Activated naive CD4-positive, alpha-beta T cell treated with anti-CD3 and anti-CD28 coated beads, Interleukin-2, amount 50 U/mL, for 72 hours (primary cell): Measurements from ENCODE around the gene MYLK. TPM values are rescaled to one million over a fixed set of nuclear protein-coding genes. Genes with fewer than 3 reads are reported as not detected.
A peak's percentile ranks its signal among the peaks of the same experiment; 100 is the strongest.

Source experiments
- ATAC-seq, 2 donors: fragments of 150-1000 bp; cut with Tn5 transposase; 2 replicates each; pipeline ENCODE4 v1.10.0; 2021; ENCODE audit warnings: mild to moderate bottlenecking in 2 of 2, moderate library complexity in 2 of 2
- DNase-seq, 2 donors: peaks; one replicate each; pipeline ENCODE4 v3.0.0; 2021 to 2022; ENCODE audit warnings: low spot score in 2 of 2
- H3K27ac Mint-ChIP-seq, 2 donors: one replicate each; pipeline ENCODE4 v1.8.0; 2022; ENCODE audit warnings: mild to moderate bottlenecking in 2 of 2, mixed read lengths in 2 of 2
- H3K36me3 Mint-ChIP-seq, 2 donors: one replicate each; pipeline ENCODE4 v1.8.0; 2022; ENCODE audit warnings: mixed read lengths in 2 of 2
- H3K9me3 Mint-ChIP-seq, 2 donors: one replicate each; pipeline ENCODE4 v1.8.0; 2022; ENCODE audit warnings: mixed read lengths in 2 of 2
- total RNA-seq, 2 donors: library from RNA; stranded (reverse); gene quantifications; one replicate each; pipeline ENCODE4 v1.2.3, GENCODE V29; 2022

MYLK gene
- total RNA-seq, 2 donors from 2014 or later = 0.19 to 0.30 TPM

- ATAC-seq (no peak), DNase-seq (no peak)
- Mint-ChIP-seq H3K36me3 (peaks cover 0 to 10% of the 10 kb centered on the region in 2 donors), H3K27ac (no peak overlapping the region), H3K9me3 (peaks cover 5 to 8% of the 10 kb centered on the region in 2 donors)
These were observed 225.8 kb downstream of the MYLK start for GRCh38 chr3:123658118-123658851.

GRCh38 chr3:123657568-123657967 is 226.6 kb downstream of the MYLK start:
- no peak for ATAC-seq
- Mint-ChIP-seq H3K27ac (no peak overlapping the region), H3K9me3 (peaks cover 5 to 8% of the 10 kb centered on the region in 2 donors), H3K36me3 (peaks cover 0 to 10% of the 10 kb centered on the region in 2 donors)
- no peak for DNase-seq

- peaks cover 5 to 8% of the 10 kb centered on the region in 2 donors for H3K9me3 Mint-ChIP-seq
- ATAC-seq (no peak), DNase-seq (no peak)
- H3K27ac Mint-ChIP-seq = no peak overlapping the region
- H3K36me3 Mint-ChIP-seq = peaks cover 0 to 10% of the 10 kb centered on the region in 2 donors
These were observed 227.0 kb downstream of the MYLK start for GRCh38 chr3:123657111-123657510.

GRCh38 chr3:123656691-123657090 is 227.4 kb downstream of the MYLK start:
- Mint-ChIP-seq H3K36me3 (peaks cover 0 to 10% of the 10 kb centered on the region in 2 donors), H3K9me3 (peaks cover 5 to 8% of the 10 kb centered on the region in 2 donors), H3K27ac (no peak overlapping the region)
- ATAC-seq (no peak), DNase-seq (no peak)

GRCh38 chr3:123656274-123656673 is 227.9 kb downstream of the MYLK start:
- DNase-seq = no peak
- ATAC-seq = no peak
- H3K36me3 Mint-ChIP-seq = peaks cover 0 to 10% of the 10 kb centered on the region in 2 donors
- H3K27ac Mint-ChIP-seq = no peak overlapping the region
- H3K9me3 Mint-ChIP-seq = peaks cover 5 to 8% of the 10 kb centered on the region in 2 donors

- DNase-seq = no peak
- H3K27ac Mint-ChIP-seq = peak overlapping the region in 1 of 2 donors; percentile 16
- ATAC-seq = no peak
- H3K9me3 Mint-ChIP-seq = peaks cover 5 to 8% of the 10 kb centered on the region in 2 donors
- peaks cover 0 to 10% of the 10 kb centered on the region in 2 donors for H3K36me3 Mint-ChIP-seq
These were observed 228.7 kb downstream of the MYLK start for GRCh38 chr3:123655400-123655799.

GRCh38 chr3:123653221-123653682 is 230.9 kb downstream of the MYLK start:
- Mint-ChIP-seq H3K27ac (no peak overlapping the region), H3K36me3 (peaks cover 0 to 10% of the 10 kb centered on the region in 2 donors), H3K9me3 (peaks cover 5 to 8% of the 10 kb centered on the region in 2 donors)
- ATAC-seq (no peak), DNase-seq (no peak)

- H3K27ac Mint-ChIP-seq = no peak overlapping the region
- ATAC-seq (peak; percentile 70 to 74), DNase-seq (peak in 1 of 2 donors; percentile 57)
- H3K9me3 Mint-ChIP-seq = peaks cover 5 to 8% of the 10 kb centered on the region in 2 donors
- H3K36me3 Mint-ChIP-seq = peaks cover 0 to 10% of the 10 kb centered on the region in 2 donors
These were observed 231.7 kb downstream of the MYLK start for GRCh38 chr3:123652342-123652984.

- no peak for ATAC-seq
- Mint-ChIP-seq H3K9me3 (peaks cover 4 to 5% of the 10 kb centered on the region in 2 donors), H3K27ac (no peak overlapping the region), H3K36me3 (peaks cover 0 to 4% of the 10 kb centered on the region in 2 donors)
- DNase-seq = no peak
These were observed 232.4 kb downstream of the MYLK start for GRCh38 chr3:123651449-123652341.

- H3K27ac Mint-ChIP-seq = peak overlapping the region in 1 of 2 donors; percentile 40
- H3K36me3 Mint-ChIP-seq = no peaks in the 10 kb centered on the region
- ATAC-seq = no peak
- no peak for DNase-seq
- H3K9me3 Mint-ChIP-seq = no peaks in the 10 kb centered on the region
These were observed 234.0 kb downstream of the MYLK start for GRCh38 chr3:123650101-123650500.

GRCh38 chr3:123648696-123649405 is 235.3 kb downstream of the MYLK start:
- Mint-ChIP-seq H3K36me3 (no peaks in the 10 kb centered on the region), H3K9me3 (no peaks in the 10 kb centered on the region), H3K27ac (no peak overlapping the region)
- no peak for ATAC-seq
- no peak for DNase-seq

- ATAC-seq = no peak
- DNase-seq = no peak
- no peak overlapping the region for H3K27ac Mint-ChIP-seq
- H3K9me3 Mint-ChIP-seq = no peaks in the 10 kb centered on the region
- no peaks in the 10 kb centered on the region for H3K36me3 Mint-ChIP-seq
These were observed 239.8 kb downstream of the MYLK start for GRCh38 chr3:123644358-123644757.

- no peak for ATAC-seq
- Mint-ChIP-seq H3K9me3 (no peaks in the 10 kb centered on the region), H3K27ac (no peak overlapping the region), H3K36me3 (no peaks in the 10 kb centered on the region)
- no peak for DNase-seq
These were observed 241.2 kb downstream of the MYLK start for GRCh38 chr3:123642957-123643330.

- Mint-ChIP-seq H3K27ac (no peak overlapping the region), H3K36me3 (no peaks in the 10 kb centered on the region), H3K9me3 (no peaks in the 10 kb centered on the region)
- DNase-seq = peak; percentile 60 to 70
- peak; percentile 78 to 95 for ATAC-seq
These were observed 241.8 kb downstream of the MYLK start for GRCh38 chr3:123642182-123642956.

- no peak for ATAC-seq
- no peak overlapping the region for H3K27ac Mint-ChIP-seq
- no peaks in the 10 kb centered on the region for H3K36me3 Mint-ChIP-seq
These were observed 242.6 kb downstream of the MYLK start for GRCh38 chr3:123641505-123641904.

More at GRCh38 chr3:123641505-123641904, 242.6 kb downstream of the MYLK start:
- no peaks in the 10 kb centered on the region for H3K9me3 Mint-ChIP-seq
- DNase-seq = no peak
